Measurements from ENCODE around the gene CMTM2. TPM values are rescaled to one million over a fixed set of nuclear protein-coding genes. Genes with fewer than 3 reads are reported as not detected.
"Not testable (repeated sequence)": the region's sequence is repeated elsewhere in the genome, so short reads cannot be mapped to it uniquely, and the experiment has no call there.

The CMTM2 gene
- total RNA-seq, 2 experiments from 2014 or later, result not detected

- H3K4me1 Mint-ChIP-seq (ENCODE audit: low read depth), result no peaks in the 10 kb centered on the region
- no peak for TF ChIP-seq CTCF (IDR thresholded peaks at IDR 0.05)
- no peaks in the 10 kb centered on the region for H3K27me3 Mint-ChIP-seq
- no peaks in the 10 kb centered on the region for H3K9me3 ChIP-seq (ENCODE audit: control insufficient read depth in 1 of 2, insufficient read depth in 1 of 2, low read length in 2 of 2)
- intact Hi-C loops (cut with DNase I, micrococcal nuclease), result no loop called here
- no peak overlapping the region for H3K4me3 ChIP-seq (ENCODE audit: low read length)
- no peaks in the 10 kb centered on the region for H3K36me3 Mint-ChIP-seq (ENCODE audit: low read depth)
- H3K9me3 Mint-ChIP-seq, result no peaks in the 10 kb centered on the region
- H3K27ac Mint-ChIP-seq, result no peak overlapping the region
- H3K4me1 ChIP-seq (ENCODE audit: insufficient read depth, low read length), result no peaks in the 10 kb centered on the region
- H3K27ac ChIP-seq (ENCODE audit: low read depth in 1 of 2, low read length in 2 of 2), result no peak overlapping the region
- CTCF ChIA-PET, result no interaction called here
- no peak overlapping the region for H3K4me3 Mint-ChIP-seq
- no peaks in the 10 kb centered on the region for H3K27me3 ChIP-seq (ENCODE audit: control insufficient read depth in 1 of 2, insufficient read depth in 2 of 2, low read length in 2 of 2)
- H3K36me3 ChIP-seq (ENCODE audit: insufficient read depth, low read length), result no peaks in the 10 kb centered on the region
- POLR2A ChIA-PET, result no interaction called here
- DNase-seq, result no peak
- ATAC-seq (ENCODE audit: poor library complexity), result no peak
Observed at GRCh38 chr16:66622863-66623262, 43.6 kb downstream of the CMTM2 start.

- no peak overlapping the region for H3K4me3 Mint-ChIP-seq
- no peak overlapping the region for H3K27ac Mint-ChIP-seq
- Histone ChIP-seq H3K27ac (ENCODE audit: low read depth in 1 of 2, low read length in 2 of 2) (no peak overlapping the region), H3K27me3 (ENCODE audit: control insufficient read depth in 1 of 2, insufficient read depth in 2 of 2, low read length in 2 of 2) (no peaks in the 10 kb centered on the region), H3K9me3 (ENCODE audit: control insufficient read depth in 1 of 2, insufficient read depth in 1 of 2, low read length in 2 of 2) (no peaks in the 10 kb centered on the region), H3K36me3 (ENCODE audit: insufficient read depth, low read length) (no peaks in the 10 kb centered on the region), H3K4me3 (ENCODE audit: low read length) (no peak overlapping the region), H3K4me1 (ENCODE audit: insufficient read depth, low read length) (no peaks in the 10 kb centered on the region)
- ChIA-PET CTCF (no interaction called here), POLR2A (no interaction called here)
- H3K36me3 Mint-ChIP-seq (ENCODE audit: low read depth), result no peaks in the 10 kb centered on the region
- H3K9me3 Mint-ChIP-seq, result no peaks in the 10 kb centered on the region
- no peaks in the 10 kb centered on the region for H3K4me1 Mint-ChIP-seq (ENCODE audit: low read depth)
- DNase-seq (no peak), ATAC-seq (ENCODE audit: poor library complexity) (no peak)
- no peaks in the 10 kb centered on the region for H3K27me3 Mint-ChIP-seq
- intact Hi-C loops (cut with DNase I, micrococcal nuclease), result no loop called here
- TF ChIP-seq CTCF (IDR thresholded peaks at IDR 0.05), result no peak
Observed at GRCh38 chr16:66623755-66624154, 44.5 kb downstream of the CMTM2 start.

GRCh38 chr16:66627611-66628378, 48.5 kb downstream of the CMTM2 start:
- H3K4me1 ChIP-seq (ENCODE audit: insufficient read depth, low read length); H3K4me3 ChIP-seq (ENCODE audit: low read length); H3K36me3 ChIP-seq (ENCODE audit: insufficient read depth, low read length); CTCF ChIA-PET; H3K9me3 Mint-ChIP-seq; H3K9me3 ChIP-seq (ENCODE audit: control insufficient read depth in 1 of 2, insufficient read depth in 1 of 2, low read length in 2 of 2); H3K4me1 Mint-ChIP-seq (ENCODE audit: low read depth); H3K27me3 ChIP-seq (ENCODE audit: control insufficient read depth in 1 of 2, insufficient read depth in 2 of 2, low read length in 2 of 2); ATAC-seq (ENCODE audit: poor library complexity); H3K36me3 Mint-ChIP-seq (ENCODE audit: low read depth); POLR2A ChIA-PET; H3K27ac Mint-ChIP-seq; H3K4me3 Mint-ChIP-seq; intact Hi-C loops (cut with DNase I, micrococcal nuclease); H3K27ac ChIP-seq (ENCODE audit: low read depth in 1 of 2, low read length in 2 of 2); DNase-seq; H3K27me3 Mint-ChIP-seq: not testable (repeated sequence)

- ChIA-PET CTCF (no interaction called here), POLR2A (interaction anchor here (1.2 kb wide), 1 partner anchor 19 kb away, joined by 3 read pairs; no protein-coding TSS in a partner anchor)
- ATAC-seq (ENCODE audit: poor library complexity), result no peak
- intact Hi-C loops (cut with DNase I, micrococcal nuclease), result no loop called here
- Histone ChIP-seq H3K27ac (ENCODE audit: low read depth in 1 of 2, low read length in 2 of 2) (no peak overlapping the region), H3K9me3 (ENCODE audit: control insufficient read depth in 1 of 2, insufficient read depth in 1 of 2, low read length in 2 of 2) (no peaks in the 10 kb centered on the region), H3K4me1 (ENCODE audit: insufficient read depth, low read length) (no peaks in the 10 kb centered on the region), H3K36me3 (ENCODE audit: insufficient read depth, low read length) (no peaks in the 10 kb centered on the region), H3K27me3 (ENCODE audit: control insufficient read depth in 1 of 2, insufficient read depth in 2 of 2, low read length in 2 of 2) (no peaks in the 10 kb centered on the region), H3K4me3 (ENCODE audit: low read length) (no peak overlapping the region)
- DNase-seq, result no peak
- Mint-ChIP-seq H3K27me3 (no peaks in the 10 kb centered on the region), H3K9me3 (no peaks in the 10 kb centered on the region), H3K4me3 (no peak overlapping the region), H3K36me3 (ENCODE audit: low read depth) (no peaks in the 10 kb centered on the region), H3K27ac (no peak overlapping the region), H3K4me1 (ENCODE audit: low read depth) (no peaks in the 10 kb centered on the region)
- TF ChIP-seq CTCF (IDR thresholded peaks at IDR 0.05), result no peak
Observed at GRCh38 chr16:66629856-66630255, 50.6 kb downstream of the CMTM2 start.

GRCh38 chr16:66630561-66631260, 51.4 kb downstream of the CMTM2 start:
- DNase-seq; H3K27me3 Mint-ChIP-seq; ATAC-seq (ENCODE audit: poor library complexity); H3K27ac Mint-ChIP-seq; H3K4me3 Mint-ChIP-seq; H3K27ac ChIP-seq (ENCODE audit: low read depth in 1 of 2, low read length in 2 of 2); CTCF ChIA-PET; H3K27me3 ChIP-seq (ENCODE audit: control insufficient read depth in 1 of 2, insufficient read depth in 2 of 2, low read length in 2 of 2); H3K4me1 ChIP-seq (ENCODE audit: insufficient read depth, low read length); H3K9me3 Mint-ChIP-seq; H3K4me1 Mint-ChIP-seq (ENCODE audit: low read depth); H3K4me3 ChIP-seq (ENCODE audit: low read length); H3K9me3 ChIP-seq (ENCODE audit: control insufficient read depth in 1 of 2, insufficient read depth in 1 of 2, low read length in 2 of 2); H3K36me3 ChIP-seq (ENCODE audit: insufficient read depth, low read length); intact Hi-C loops (cut with DNase I, micrococcal nuclease); POLR2A ChIA-PET; H3K36me3 Mint-ChIP-seq (ENCODE audit: low read depth): not testable (repeated sequence)

Measured in CD4-positive, alpha-beta T cell (primary cell).